GM19372 (cell line): ENCODE results near the gene EEFSEC.

Experiments
- ATAC-seq: cut with Tn5 transposase; IDR thresholded peaks from one replicate; pipeline ENCODE4 v1.9.1; 2021; ENCODE audit warnings: mild to moderate bottlenecking, low read depth, moderate library complexity; ENCODE audit not compliant: unreplicated experiment

The EEFSEC gene

DNA sequence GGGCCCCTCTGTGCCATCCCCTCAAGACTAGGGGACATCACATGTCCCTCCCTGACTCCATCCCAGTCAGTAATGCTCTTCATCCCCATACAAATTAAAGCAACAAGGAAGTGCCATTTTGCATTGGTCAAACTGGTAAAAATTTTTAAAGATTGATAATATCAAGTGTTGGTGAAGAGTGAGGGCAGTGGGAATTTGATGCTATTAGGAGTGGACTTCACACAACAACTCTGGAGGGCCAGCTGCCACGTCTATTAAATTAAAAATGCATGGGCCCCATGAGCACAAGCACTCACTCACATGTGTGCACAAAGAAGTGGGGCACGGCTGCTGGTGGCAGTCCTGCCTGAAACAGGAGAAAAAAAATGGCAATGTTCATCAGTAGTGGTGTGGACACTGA lies 265.6 kb downstream of the EEFSEC start:
- ATAC-seq, result no peak

DNA sequence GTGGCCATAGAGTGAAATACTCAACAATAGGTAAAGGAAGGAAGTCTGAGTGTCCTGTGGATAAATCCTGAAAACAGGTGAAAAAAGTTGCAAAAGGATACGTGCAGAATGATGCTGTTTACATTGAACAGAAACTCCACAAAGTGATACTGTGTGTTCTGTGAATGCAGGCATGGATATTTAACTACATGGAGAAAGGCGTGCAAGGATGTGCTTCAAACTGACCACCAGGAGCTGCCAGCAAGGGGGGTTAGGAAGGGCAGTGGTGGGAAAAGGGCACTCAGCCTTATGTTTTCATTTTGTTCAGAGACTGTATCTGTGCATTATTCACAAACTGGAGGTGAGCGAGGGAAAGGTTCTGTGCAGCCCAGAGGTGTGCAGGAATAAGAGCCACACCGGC lies 266.0 kb downstream of the EEFSEC start:
- no peak for ATAC-seq

DNA sequence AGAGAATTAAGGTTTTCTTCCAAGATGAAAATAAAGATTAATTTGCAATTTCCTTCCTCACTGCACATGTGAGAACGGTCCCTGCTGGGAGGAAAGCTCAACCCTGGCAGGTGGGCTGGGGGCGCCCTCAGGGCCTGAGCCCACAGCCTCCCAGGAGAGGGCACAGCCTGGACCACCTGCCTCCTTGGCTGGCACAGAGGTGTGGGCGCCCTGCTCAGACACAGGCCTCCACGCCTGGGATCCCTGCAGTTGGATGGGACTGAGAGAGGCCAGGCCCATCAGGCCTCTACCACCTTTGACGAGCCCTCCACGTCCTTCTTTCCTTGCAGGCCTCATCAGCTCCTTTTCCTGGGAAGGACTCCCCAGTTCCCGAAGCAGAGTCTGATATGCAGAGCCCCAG lies 267.0 kb downstream of the EEFSEC start:
- ATAC-seq, result no peak

DNA sequence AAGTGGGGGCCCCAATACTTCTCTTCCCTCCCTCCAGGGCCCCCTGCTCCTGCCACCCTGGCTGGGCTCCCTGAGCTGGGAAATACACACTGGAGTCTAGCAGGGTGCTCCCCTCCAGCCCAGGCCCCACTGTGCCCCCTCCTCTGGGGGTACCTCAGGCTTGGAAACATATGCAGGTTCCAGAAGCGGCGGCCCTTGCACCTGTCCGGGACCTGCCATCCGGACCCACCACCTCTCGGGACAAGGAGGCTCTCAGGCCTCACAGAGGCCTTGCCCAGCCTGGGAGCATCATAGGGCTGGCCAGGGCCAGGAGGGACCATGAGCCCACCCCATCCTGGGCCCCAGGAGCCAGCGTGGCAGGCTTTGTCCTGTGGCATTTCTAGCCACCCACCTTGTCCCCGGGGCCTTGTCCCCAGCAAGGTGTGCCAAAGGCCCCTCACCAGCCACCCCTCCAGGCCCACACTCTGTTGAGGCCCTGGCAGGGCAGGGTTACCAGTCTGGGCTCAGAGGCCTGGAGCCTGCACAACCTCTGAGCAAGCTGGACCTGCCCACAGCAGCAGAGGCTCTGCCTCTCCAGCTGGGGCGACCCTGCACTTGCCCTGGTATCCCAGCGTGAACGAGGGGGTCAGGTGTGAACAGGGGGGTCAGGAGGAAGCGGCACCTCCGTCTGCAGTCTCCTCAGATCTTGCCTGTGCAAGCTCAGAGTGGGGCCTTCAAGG lies 267.6 kb downstream of the EEFSEC start:
- ATAC-seq, result no peak

DNA sequence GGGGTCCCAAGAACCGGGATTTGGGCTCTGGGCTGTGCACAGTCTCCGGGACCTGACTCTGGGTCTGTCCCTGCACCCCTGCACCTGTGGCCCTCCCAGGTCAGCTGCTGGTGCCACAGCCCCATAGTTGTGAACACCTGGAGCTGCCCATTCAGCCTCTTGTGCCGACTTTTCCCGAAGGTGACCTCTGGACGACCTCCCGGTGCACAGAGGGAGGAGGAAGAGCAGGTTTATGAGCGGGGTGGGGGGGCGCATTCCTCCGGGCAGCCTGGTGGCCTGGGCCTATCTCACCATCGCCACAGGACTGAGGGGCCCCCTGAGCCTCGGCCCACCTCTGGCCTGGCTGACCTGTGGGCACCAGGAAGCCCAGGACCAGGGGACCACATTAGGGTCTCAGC lies 268.2 kb downstream of the EEFSEC start:
- ATAC-seq, result no peak

DNA sequence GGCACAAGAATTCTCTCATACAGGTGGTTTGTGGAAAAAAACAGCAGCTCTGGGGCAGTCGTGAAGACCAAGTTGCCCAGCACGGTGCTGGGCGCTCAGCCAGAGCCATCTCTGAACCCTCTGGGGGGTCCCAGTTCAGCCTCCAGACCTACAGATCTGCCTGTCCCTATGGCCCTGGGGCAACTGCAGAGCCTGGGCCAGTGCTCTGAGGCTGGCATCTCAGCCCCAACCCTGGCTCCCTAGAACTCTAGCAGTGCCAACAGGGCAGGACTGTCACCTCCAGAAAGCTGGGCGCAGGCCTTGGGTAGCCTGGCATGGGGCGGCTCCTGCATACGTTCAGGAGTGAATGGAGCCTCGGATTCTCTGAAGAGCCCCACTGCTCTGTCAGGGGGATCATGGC lies 268.7 kb downstream of the EEFSEC start:
- ATAC-seq, result no peak

DNA sequence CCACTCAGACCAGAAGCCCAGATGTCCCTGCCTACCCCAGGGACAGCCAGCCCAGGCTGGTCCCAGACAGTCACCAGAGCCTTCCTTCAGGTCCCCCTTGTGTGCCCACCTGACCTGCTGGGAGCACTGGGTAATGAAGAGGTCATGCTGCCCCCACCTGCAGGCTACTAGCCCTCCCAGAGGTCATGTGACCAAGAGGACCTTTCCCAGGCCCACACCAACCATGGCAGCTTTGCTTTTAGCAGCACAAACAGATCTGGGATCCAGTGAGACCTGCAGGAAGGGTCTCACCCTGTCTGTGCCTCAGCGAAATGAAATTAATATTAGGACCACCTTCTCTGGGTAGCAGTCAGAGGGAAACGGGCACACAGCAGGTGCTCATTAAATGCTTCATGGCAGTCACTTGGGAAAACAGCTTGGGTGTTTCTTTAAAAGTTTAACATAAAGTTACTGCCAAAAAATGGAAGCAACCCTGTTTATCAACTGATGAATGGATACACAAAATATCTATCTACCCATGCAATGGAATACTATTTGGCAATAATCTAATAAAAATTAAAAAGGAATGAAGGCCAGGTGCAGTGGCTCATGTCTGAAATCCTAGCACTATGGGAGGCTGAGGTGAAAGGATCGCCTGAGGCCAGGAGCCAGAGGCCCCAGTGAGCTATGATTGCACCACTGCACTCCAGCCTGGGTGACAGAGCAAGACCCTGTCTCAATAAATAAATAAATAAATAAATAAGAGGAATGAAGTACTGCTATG lies 269.7 kb downstream of the EEFSEC start:
- ATAC-seq, result no peak

DNA sequence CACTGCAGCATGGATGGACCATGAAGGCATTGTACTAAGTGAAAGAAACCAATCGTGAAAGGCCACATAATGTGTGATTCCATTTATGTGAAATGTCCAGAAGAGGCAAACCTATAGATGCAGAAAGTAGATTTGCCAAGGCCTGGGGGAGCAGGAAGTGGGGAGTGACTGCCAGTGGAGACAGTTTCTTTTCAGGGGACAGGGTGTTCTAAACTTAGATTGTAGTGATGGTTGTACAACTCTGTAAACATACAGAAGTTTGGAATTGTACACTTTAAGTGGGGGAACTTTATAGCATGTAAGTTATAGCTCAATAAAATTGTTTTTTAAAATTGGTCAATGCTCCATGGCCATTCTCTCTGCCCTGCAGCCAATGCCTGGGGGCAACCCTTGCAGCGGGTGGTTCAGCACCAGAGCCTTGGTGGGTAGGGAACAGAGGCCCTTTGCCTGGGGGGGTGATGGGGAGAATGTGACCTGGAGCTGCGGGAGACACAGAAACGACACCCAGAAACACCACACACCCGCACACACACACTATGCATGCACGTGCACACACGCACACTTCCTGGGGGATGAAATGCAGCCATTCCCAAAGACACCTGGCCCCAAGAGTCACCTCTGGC lies 270.4 kb downstream of the EEFSEC start:
- ATAC-seq, result no peak

DNA sequence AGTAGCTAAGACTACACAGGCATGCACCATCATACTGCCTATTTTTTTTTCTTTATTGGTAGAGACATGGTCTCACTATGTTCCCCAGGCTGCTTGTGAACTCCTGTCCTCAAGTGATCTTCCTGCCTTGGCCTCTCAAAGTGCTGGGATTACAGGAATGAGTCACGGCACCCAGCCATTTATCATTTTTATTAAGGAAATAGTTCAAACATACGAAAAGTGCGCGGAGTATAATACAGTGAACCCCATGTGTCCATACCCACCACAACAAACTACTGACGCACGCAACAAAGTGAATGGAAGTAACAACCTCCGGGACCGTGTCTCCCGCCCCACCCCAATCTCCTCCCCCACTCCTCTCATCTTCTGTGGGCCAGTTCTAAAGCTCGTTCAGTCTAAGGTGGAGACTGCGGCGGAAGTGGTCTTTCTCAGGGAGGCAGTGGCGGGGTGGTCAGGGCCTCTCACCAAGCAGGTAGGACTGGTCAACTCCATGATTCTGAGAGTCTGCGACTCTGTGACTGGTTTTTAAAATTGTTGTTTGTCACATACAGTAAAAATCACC lies 271.3 kb downstream of the EEFSEC start:
- no peak for ATAC-seq

DNA sequence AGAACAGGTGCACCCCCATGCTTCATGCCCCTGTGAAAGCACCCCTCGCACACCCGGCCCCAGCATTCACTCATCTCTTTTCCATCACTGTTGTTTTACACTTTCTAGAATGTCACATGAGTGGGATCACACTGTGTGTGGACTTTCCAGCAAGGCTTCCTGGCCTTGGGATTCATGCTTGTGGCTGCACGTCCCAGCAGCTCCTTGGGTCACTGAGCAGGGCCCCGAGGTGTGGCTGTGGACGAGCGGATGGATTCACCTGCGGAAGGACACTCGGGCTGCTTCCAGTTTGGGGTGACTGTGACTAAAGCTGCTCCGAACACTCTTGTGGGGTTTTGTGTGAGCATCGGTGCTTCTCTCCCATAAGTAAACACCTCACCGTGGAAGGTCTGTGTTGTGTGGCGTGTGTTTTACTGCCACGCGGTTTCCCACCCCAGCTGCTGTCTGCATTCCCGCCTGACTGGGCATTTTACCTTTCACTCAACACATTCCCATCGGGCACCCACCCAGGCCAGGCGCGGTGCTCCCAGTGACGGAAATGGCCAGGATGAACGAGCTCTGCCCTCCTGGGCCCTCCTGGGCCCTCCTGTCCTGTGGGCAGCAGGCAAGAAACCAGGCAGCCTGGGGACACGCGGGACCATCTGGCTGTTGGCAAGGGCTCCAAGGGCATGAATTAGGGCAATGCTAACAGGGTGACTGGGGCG lies 272.0 kb downstream of the EEFSEC start:
- ATAC-seq, result no peak

DNA sequence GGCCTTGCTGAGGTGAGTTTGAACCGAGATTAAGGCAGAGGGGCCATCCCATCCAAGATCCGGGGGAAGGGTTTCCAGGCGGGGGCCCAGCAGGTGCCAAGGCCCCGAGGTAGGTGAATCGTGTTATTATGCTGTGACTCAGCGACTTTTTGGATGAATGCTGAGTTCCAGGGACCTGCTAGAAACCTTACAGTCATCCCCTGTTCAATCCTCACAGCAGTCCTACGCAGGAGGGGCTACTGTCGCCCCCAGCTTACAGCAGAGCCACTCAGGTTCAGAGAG lies 272.5 kb downstream of the EEFSEC start:
- no peak for ATAC-seq

DNA sequence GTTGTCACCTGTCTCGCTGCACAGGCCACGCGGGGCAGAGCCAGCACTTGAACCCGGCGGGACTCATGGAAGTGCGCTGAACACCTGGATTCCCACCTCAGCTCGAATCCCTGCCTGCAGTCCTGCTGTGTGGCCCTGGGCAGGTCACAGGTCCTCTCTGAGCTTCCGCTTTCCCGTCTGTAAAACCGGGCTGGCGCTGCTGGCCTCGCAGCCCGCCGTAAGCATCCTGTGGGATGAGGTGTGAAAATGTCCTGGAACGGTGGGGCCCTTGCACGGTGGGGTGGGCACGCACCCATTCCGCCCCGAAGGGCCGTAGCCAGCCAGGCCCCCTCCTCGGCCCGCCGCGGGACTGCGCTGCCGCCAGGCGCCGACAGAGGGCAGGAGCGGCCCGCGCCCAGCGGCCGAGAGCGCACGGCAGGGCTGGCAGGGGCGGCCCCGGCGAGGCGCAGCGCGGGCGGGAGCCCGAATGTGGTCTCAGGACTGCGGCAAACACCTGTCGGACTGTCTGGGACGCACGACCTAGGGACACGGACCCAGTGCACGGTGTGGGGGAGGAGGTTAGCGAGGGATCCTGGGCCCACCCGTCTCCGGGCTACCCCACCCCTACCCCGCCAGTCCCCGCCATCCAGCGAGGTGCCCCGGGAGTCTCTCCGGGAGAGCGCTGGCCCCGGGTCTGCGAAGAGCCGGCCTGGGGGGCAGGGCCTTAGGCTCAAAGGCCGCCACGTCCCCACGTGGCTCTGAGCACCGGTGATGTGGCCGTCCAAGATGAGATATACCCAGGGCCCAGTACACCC lies 273.0 kb downstream of the EEFSEC start:
- ATAC-seq, result peak; percentile 74

DNA sequence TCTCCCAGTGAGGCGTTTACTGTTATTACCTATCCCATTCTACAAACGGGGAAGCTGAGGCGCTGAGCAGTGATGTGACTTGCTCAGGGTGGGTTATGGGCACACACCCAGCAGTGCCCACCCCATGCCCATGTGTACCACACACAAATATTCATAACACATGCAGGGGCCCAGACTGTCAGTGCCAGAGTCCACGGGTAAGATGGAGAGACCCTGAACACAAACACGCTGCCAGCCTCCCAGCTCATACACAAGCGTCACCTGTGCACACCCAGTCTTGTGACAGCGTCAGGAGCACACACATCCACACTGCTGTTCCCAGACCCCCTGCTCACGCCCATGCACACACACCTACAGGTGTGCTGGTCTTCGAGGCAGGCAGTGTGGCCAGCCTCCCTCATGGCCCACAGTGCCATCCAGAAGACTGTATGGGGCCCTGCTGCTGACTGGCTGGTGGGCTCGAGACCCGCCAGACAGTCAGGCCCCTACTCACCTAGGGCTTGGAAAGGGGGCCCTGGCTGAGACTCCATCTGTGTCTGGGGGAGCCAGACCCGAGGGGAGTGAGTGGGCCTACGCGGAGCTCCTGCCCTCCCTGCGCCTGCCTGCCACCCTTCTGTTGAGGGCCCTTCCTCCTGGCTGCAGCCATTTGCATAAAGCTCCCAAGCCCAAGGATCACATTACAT lies 274.0 kb downstream of the EEFSEC start:
- ATAC-seq, result no peak

DNA sequence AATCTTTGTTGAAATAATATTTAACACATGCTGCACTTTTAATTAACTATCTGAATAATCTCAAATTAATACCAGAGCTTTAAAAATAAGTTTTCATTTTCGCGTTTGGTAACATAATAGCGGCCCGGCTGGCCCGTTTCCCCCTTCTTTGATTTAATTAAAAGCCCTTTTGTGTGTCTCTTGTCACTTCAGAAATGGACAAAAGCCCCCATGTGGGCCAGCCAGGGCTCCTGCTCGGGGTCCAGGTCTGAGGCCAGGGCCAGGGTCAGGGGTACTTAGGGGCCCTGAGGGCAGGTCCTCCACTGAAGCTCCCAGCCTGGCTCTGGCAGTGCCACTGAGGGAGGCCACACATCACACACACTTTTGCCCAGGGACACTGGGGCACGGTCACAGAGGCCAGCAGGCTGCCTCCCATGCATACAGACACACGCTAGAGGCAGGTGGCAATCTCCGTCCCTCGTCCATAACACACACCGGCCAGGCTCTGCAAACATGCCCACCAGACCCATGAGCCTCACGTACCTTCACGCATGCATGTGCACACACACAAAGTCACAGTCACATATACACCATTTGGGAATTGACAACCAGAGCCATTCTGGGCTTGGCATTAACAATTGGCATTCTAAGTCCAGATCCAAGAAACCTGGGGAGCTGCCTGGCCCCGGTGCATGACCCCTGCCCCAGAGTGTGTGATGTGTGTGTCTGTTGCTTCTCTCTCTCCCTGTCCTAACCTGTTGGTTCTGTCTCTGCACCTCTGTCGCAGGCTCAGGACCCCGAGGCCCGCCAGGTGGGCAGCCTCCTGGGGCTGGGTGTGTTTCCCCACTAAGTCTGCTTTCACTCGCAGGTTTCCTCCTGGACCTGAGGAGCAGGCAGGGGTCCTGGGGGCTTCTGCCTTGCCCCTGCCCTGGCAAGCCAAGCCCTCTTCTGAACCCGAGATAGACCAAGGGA lies 274.9 kb downstream of the EEFSEC start:
- no peak for ATAC-seq

DNA sequence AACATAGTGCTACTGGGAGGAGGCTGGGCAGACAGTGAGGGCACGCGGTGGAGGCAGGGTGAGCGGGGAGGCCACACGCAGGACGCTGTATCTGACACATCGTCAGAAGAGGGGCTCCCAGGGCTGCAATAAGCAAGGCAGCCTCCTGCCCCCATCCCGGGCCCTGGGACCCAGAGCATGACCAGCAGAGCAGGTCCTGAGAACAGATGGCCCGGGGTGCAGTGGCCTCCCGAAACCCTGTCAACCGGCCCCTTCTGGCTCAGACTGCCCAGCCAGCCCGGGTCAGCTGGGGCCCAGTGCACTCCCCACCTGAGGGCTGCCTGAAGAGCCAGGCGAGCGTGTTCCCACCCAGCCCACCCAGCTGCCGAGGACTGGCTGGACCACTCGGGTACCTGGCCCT lies 276.0 kb downstream of the EEFSEC start:
- ATAC-seq, result no peak

DNA sequence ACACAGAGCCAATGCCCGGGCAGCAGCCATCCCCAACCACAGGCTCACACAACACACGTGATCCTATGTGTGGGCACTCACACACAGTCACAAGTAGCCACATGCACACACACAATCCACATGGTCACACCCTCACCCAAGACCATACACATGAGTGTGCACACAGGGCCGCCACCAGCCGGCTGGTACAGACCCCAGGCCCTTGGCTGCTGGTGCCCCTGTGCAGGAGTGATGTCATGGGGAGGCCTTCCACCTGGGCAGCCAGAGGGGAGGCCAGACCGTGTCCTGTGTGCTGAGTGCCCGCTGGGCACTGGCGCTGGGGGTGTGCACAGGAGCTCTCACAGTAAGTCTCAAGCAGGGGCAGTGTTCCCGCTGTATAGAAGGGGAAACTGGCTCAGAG lies 276.5 kb downstream of the EEFSEC start:
- ATAC-seq, result no peak

DNA sequence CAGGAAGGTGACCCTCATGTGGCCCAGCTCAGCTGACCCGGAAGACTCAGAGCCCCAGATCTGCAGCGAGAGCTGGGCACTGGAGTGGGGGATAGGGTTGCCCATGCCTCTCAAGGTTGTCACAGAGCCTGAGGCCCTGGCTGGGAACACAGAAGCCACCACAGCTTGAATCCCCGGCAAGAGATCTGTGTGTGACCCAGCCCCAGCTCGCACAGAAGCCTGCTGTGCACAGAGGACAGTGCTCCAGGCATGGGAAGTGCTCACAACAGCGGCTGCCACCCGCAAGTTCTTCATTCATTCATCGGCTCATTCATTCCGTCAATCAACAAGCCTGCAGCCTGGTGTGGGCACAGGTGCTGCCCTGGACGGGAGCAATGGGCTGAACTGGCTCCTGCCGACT lies 277.0 kb downstream of the EEFSEC start:
- no peak for ATAC-seq

DNA sequence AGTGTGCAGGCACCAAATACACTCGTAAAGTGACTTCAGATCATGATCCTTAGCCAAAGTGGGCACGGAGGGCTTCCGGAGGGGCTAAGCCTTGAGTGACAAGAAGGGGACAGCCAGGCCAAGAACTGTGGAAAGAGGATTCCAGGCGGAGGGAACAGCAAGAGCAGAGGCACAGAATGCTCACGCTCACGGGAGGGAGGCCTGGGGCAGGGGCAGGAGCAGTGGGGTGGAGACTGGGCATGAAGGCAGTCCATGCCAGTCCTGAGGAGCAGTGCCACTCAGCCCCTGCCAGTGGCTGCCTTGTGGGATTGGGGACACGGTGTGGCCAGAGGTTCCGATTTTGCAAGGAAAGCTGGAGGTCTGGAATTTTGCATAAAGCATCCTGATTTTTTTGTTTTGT lies 277.4 kb downstream of the EEFSEC start:
- no peak for ATAC-seq
